CD14-positive monocyte (primary cell): ENCODE results near the gene LARP1. TPM values are rescaled to one million over a fixed set of nuclear protein-coding genes. Genes with fewer than 3 reads are reported as not detected.
A peak's percentile ranks its signal among the peaks of the same experiment; 100 is the strongest.

Source experiments
- DNase-seq, 3 donors: peaks; one replicate each; pipeline ENCODE4 v3.0.0-alpha.2; 2011 to 2022
- H2AFZ ChIP-seq: 2 replicates; pipeline ENCODE4 v1.6.0; 2012; ENCODE audit warnings: mild to moderate bottlenecking, low read depth, low read length, inconsistent platforms; ENCODE audit not compliant: insufficient read depth, poor library complexity, severe bottlenecking
- H3K27ac ChIP-seq, 2 donors: 1 replicate in 1 of 2; 2 replicates in 1 of 2; pipeline ENCODE4 v1.5.1; 2012 to 2013; ENCODE audit warnings: low read length in 2 of 2, control low read depth in 1 of 2, inconsistent platforms in 1 of 2, low read depth in 1 of 2, mild to moderate bottlenecking in 1 of 2
- H3K27me3 ChIP-seq, 2 donors: one replicate each; pipeline versions ENCODE4 v1.6.0 to v1.6.1; 2011 to 2013; ENCODE audit warnings: low read length in 2 of 2; ENCODE audit not compliant: control insufficient read depth in 2 of 2, insufficient read depth in 2 of 2
- H3K36me3 ChIP-seq, 2 donors: replicated peaks in 1 of 2; 1 replicate in 1 of 2; 2 replicates in 1 of 2; pipeline versions ENCODE4 v1.5.1 to v1.6.1; 2012 to 2013; ENCODE audit warnings: low read length in 2 of 2, control low read depth in 1 of 2, inconsistent platforms in 1 of 2, mild to moderate bottlenecking in 1 of 2; ENCODE audit not compliant: insufficient read depth in 2 of 2, control insufficient read depth in 1 of 2
- H3K4me1 ChIP-seq, 2 donors: 1 replicate in 1 of 2; 2 replicates in 1 of 2; pipeline versions ENCODE4 v1.5.1 to v1.6.1; 2012 to 2013; ENCODE audit warnings: low read length in 2 of 2, control low read depth in 1 of 2, inconsistent platforms in 1 of 2, mild to moderate bottlenecking in 1 of 2, moderate library complexity in 1 of 2; ENCODE audit not compliant: insufficient read depth in 2 of 2, control insufficient read depth in 1 of 2
- H3K4me2 ChIP-seq: replicated peaks from 2 replicates; pipeline ENCODE3; 2012; ENCODE audit warnings: low read length, moderate library complexity, mild to moderate bottlenecking; ENCODE audit not compliant: poor library complexity, severe bottlenecking; ENCODE audit errors: extremely low read depth
- H3K4me3 ChIP-seq, 3 experiments: fragments of 200-600 bp in 1 of 3; sonication (generic) in 1 of 3; replicated peaks in 1 of 3; 1 replicate in 2 of 3; 2 replicates in 1 of 3; pipeline ENCODE4 v1.5.1; 2011 to 2013; ENCODE audit warnings: low read length in 3 of 3, mild to moderate bottlenecking in 3 of 3, control low read depth in 2 of 3, low read depth in 2 of 3, inconsistent platforms in 1 of 3, moderate library complexity in 1 of 3
- H3K79me2 ChIP-seq: 2 replicates; pipeline ENCODE4 v1.6.0; 2012; ENCODE audit warnings: mild to moderate bottlenecking, control low read depth, inconsistent platforms, low read length, moderate library complexity; ENCODE audit not compliant: insufficient read depth
- H3K9ac ChIP-seq: 2 replicates; pipeline ENCODE4 v1.6.0; 2017; ENCODE audit warnings: low read length, mild to moderate bottlenecking; ENCODE audit not compliant: insufficient read depth, poor library complexity, severe bottlenecking
- H3K9me3 ChIP-seq, 2 donors: replicated peaks in 1 of 2; 1 replicate in 1 of 2; 2 replicates in 1 of 2; pipeline versions ENCODE4 v1.5.1 to v1.6.1; 2012 to 2013; ENCODE audit warnings: low read length in 2 of 2, control low read depth in 1 of 2; ENCODE audit not compliant: control insufficient read depth in 1 of 2, insufficient read depth in 1 of 2
- H4K20me1 ChIP-seq: 2 replicates; pipeline ENCODE4 v1.6.0; 2012; ENCODE audit warnings: mild to moderate bottlenecking, low read length, control low read depth, moderate library complexity; ENCODE audit not compliant: insufficient read depth
- H3K27ac Mint-ChIP-seq, 7 donors: one replicate each; pipeline ENCODE4 v1.8.0; 2020; ENCODE audit warnings: mild to moderate bottlenecking in 7 of 7, mixed read lengths in 7 of 7, moderate library complexity in 6 of 7, inconsistent platforms in 2 of 7
- H3K27me3 Mint-ChIP-seq, 3 donors: one replicate each; pipeline ENCODE4 v1.8.0; 2021 to 2022; ENCODE audit warnings: low read depth in 3 of 3, mild to moderate bottlenecking in 3 of 3, mixed read lengths in 3 of 3, moderate library complexity in 3 of 3, inconsistent platforms in 1 of 3
- H3K36me3 Mint-ChIP-seq, 2 donors: one replicate each; pipeline ENCODE4 v1.8.0; 2020; ENCODE audit warnings: mixed read lengths in 2 of 2, inconsistent platforms in 1 of 2, mild to moderate bottlenecking in 1 of 2
- H3K4me1 Mint-ChIP-seq: one replicate; pipeline ENCODE4 v1.8.0; 2020; ENCODE audit warnings: mild to moderate bottlenecking, mixed read lengths
- H3K4me3 Mint-ChIP-seq, 2 donors: one replicate each; pipeline ENCODE4 v1.8.0; 2020; ENCODE audit warnings: mild to moderate bottlenecking in 2 of 2, mixed read lengths in 2 of 2, moderate library complexity in 1 of 2
- H3K9me3 Mint-ChIP-seq, 7 donors: one replicate each; pipeline ENCODE4 v1.8.0; 2020 to 2022; ENCODE audit warnings: mixed read lengths in 7 of 7, mild to moderate bottlenecking in 6 of 7, moderate library complexity in 6 of 7, inconsistent platforms in 2 of 7
- WGBS: methylation state at CpG from one replicate; pipeline ENCODE4 v1.1.5; 2013; ENCODE audit warnings: missing lambda C conversion rate; ENCODE audit not compliant: insufficient coverage; 5-methylcytosine and 5-hydroxymethylcytosine counted together
- intact Hi-C, 2 donors: fragments of 100-400 bp; cut with micrococcal nuclease; formaldehyde crosslinking; loops; one replicate each; pipeline versions ENCODE4 v1.15.0 to v1.15.1; 2023
- polyA plus RNA-seq, 3 donors: library from polyadenylated mRNA; depleted of rRNA in 1 of 3; unstranded in 2 of 3; stranded (reverse) in 1 of 3; fragments of 300-500 nt in 2 of 3; fragments of >200 nt in 1 of 3; fragmentation: Illumina TruSeq in 2 of 3; gene quantifications; 1 replicate in 2 of 3; 2 replicates in 1 of 3; pipeline ENCODE4 v1.2.3, GENCODE V29; 2012 to 2021
- TF ChIP-seq, protein P1 (sequence below): fragments of 200-600 bp; IDR thresholded peaks from one replicate; pipeline ENCODE4 v1.8.0; 2022; ENCODE audit warnings: antibody characterized with exemption, mild to moderate bottlenecking

LARP1 gene
- polyA plus RNA-seq, 3 donors: 4.7 to 55.0 (median 5.8) TPM

DNA sequence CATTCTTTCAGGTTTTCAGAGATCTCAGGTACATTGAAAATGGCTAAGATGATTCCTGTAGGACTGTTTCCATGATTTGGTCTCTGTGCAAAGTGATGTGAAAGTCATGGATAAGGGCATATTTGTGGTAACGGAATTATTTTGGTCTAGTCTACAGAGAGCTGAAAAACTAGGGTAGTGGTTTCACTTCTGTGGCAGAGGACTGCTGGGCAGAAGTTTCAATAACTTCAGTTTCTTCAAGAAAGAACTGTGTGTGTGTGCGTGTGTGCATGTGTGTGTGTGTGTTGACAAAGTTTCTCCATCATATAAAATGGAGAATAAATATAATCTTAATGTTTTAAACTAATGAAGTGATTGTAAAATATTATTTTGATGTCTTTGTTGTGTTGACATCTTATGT is 107.6 kb downstream of the LARP1 start:
- Histone ChIP-seq H3K27ac (peak overlapping the region in 1 of 2 donors; percentile 69), H3K9ac (no peak overlapping the region), H4K20me1 (peaks cover 79% of the 10 kb centered on the region), H3K9me3 (no peaks in the 10 kb centered on the region), H3K27me3 (no peaks in the 10 kb centered on the region), H3K36me3 (peaks cover 35 to 48% of the 10 kb centered on the region in 2 donors), H3K4me2 (peak overlapping the region; percentile 35), H3K79me2 (peaks cover 90% of the 10 kb centered on the region), H2AFZ (no peak overlapping the region), H3K4me1 (peaks cover 37 to 48% of the 10 kb centered on the region in 2 donors), H3K4me3 (peak overlapping the region in 1 of 3 experiments; percentile 31)
- H3K27ac Mint-ChIP-seq: peak overlapping the region in 6 of 7 donors; percentile 14 to 87 (median 56)
- TF ChIP-seq, protein P1, sequence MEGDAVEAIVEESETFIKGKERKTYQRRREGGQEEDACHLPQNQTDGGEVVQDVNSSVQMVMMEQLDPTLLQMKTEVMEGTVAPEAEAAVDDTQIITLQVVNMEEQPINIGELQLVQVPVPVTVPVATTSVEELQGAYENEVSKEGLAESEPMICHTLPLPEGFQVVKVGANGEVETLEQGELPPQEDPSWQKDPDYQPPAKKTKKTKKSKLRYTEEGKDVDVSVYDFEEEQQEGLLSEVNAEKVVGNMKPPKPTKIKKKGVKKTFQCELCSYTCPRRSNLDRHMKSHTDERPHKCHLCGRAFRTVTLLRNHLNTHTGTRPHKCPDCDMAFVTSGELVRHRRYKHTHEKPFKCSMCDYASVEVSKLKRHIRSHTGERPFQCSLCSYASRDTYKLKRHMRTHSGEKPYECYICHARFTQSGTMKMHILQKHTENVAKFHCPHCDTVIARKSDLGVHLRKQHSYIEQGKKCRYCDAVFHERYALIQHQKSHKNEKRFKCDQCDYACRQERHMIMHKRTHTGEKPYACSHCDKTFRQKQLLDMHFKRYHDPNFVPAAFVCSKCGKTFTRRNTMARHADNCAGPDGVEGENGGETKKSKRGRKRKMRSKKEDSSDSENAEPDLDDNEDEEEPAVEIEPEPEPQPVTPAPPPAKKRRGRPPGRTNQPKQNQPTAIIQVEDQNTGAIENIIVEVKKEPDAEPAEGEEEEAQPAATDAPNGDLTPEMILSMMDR: no peak
- H3K4me1 Mint-ChIP-seq: peaks cover 46% of the 10 kb centered on the region
- 0% methylated on average over 1 of the region's 2 CpGs for WGBS
- H3K36me3 Mint-ChIP-seq: peaks cover 30 to 49% of the 10 kb centered on the region in 2 donors
- peaks cover 0 to 2% (median 0%) of the 10 kb centered on the region in 7 donors for H3K9me3 Mint-ChIP-seq
- H3K4me3 Mint-ChIP-seq: peak overlapping the region in 1 of 2 donors; percentile 28
- intact Hi-C loops: loop anchor here in 1 of 2 donors (10.0 kb wide), 1 partner anchor 208 kb away; no protein-coding TSS in a partner anchor
- DNase-seq: no peak
- no peaks in the 10 kb centered on the region for H3K27me3 Mint-ChIP-seq

DNA sequence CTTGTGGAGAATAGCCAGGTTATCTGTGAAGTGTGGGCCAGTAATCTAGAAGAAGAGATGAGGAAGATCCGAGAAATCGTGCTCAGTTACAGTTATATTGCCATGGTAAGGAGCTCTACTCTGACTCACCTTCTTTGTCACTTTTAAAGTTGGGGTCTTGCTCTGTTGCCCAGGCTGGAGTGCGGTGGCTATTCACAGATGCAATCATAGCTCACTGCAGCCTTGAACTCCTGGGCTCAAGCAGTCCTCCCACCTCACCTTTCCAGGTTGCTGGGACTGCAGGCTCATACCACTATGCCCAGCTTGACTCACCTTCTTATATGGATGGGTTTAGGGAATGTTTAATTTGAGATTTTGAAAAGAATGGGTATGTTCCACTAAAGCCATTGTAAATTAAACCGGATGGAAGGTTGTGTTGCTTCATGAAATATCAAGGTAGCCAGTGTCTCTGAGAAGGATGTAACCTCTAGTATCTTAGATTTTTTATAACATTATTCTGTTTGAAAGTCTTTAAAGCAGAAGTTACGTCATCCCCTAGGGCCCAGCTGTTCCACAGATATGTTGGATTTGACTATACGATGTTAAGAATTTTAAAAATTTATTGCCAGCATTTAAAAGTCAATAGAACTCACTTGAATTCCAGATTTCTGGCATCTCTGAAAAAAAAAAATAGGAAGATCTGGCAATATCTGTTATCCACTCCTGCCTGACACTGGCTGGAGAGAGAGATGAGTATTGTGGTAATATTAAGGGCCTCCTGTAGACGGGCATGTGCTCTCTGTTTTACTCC is 108.3 kb downstream of the LARP1 start:
- no peak for DNase-seq
- H3K27ac Mint-ChIP-seq: peak overlapping the region in 6 of 7 donors; percentile 10 to 72 (median 60)
- H3K36me3 Mint-ChIP-seq: peaks cover 31 to 56% of the 10 kb centered on the region in 2 donors
- H3K9me3 Mint-ChIP-seq: peaks cover 0 to 2% (median 0%) of the 10 kb centered on the region in 7 donors
- no CpG with 5 or more reads among the region's 7 CpGs for WGBS
- H3K4me3 Mint-ChIP-seq: no peak overlapping the region
- Histone ChIP-seq H3K79me2 (peaks cover 91% of the 10 kb centered on the region), H3K27ac (peak overlapping the region in 1 of 2 donors; percentile 69), H4K20me1 (peaks cover 86% of the 10 kb centered on the region), H3K9ac (no peak overlapping the region), H3K4me3 (no peak overlapping the region), H3K27me3 (no peaks in the 10 kb centered on the region), H2AFZ (no peak overlapping the region), H3K36me3 (peaks cover 38 to 55% of the 10 kb centered on the region in 2 donors), H3K4me2 (no peak overlapping the region), H3K4me1 (peaks cover 37 to 48% of the 10 kb centered on the region in 2 donors), H3K9me3 (no peaks in the 10 kb centered on the region)
- TF ChIP-seq, protein P1: no peak
- H3K4me1 Mint-ChIP-seq: peaks cover 46% of the 10 kb centered on the region
- H3K27me3 Mint-ChIP-seq: no peaks in the 10 kb centered on the region
- intact Hi-C loops: loop anchor here in 1 of 2 donors (10.0 kb wide), 1 partner anchor 209 kb away; no protein-coding TSS in a partner anchor
